Sigmoid colon (tissue), 7 donors: ENCODE data around the gene MSH5. TPM values are rescaled to one million over a fixed set of nuclear protein-coding genes. Genes with fewer than 3 reads are reported as not detected.

Source experiments
- DNase-seq: peaks from one replicate; pipeline ENCODE4 v3.0.0-alpha.2; 2019
- H3K27ac ChIP-seq, 4 donors: fragments of 200-600 bp; sonication (generic); one replicate each; pipeline ENCODE4 v1.5.1; 2016 to 2019; ENCODE audit warnings: mild to moderate bottlenecking in 1 of 4
- H3K27me3 ChIP-seq, 3 donors: fragments of 200-600 bp; sonication (generic); one replicate each; pipeline ENCODE4 v1.5.1; 2019; ENCODE audit warnings: mild to moderate bottlenecking in 1 of 3
- H3K36me3 ChIP-seq, 4 donors: fragments of 200-600 bp; sonication (generic); one replicate each; pipeline ENCODE4 v1.5.1; 2016 to 2019
- H3K4me1 ChIP-seq, 4 donors: fragments of 200-600 bp; sonication (generic); one replicate each; pipeline ENCODE4 v1.5.1; 2017 to 2019
- H3K4me3 ChIP-seq, 4 donors: fragments of 200-600 bp; sonication (generic); one replicate each; pipeline ENCODE4 v1.5.1; 2017 to 2019; ENCODE audit warnings: mild to moderate bottlenecking in 2 of 4, moderate library complexity in 1 of 4
- H3K9me3 ChIP-seq, 4 donors: fragments of 200-600 bp in 3 of 4; sonication (generic) in 3 of 4; one replicate each; pipeline versions ENCODE4 v1.5.1 to v1.6.1; 2013 to 2019
- EP300 ChIP-seq, 4 donors: sonication (generic); formaldehyde crosslinking; IDR thresholded peaks; one replicate each; pipeline ENCODE4 v1.6.1; 2017; ENCODE audit warnings: antibody characterized with exemption in 4 of 4
- POLR2A ChIP-seq, 2 donors: fragments of 450-650 bp; IDR thresholded peaks; one replicate each; pipeline ENCODE4 v1.6.1; 2016; ENCODE audit warnings: antibody characterized with exemption in 2 of 2, mild to moderate bottlenecking in 2 of 2, moderate library complexity in 2 of 2
- POLR2AphosphoS5 ChIP-seq, 4 donors: sonication (generic); formaldehyde crosslinking; IDR thresholded peaks; one replicate each; pipeline ENCODE4 v1.6.1; 2017; ENCODE audit warnings: antibody characterized with exemption in 4 of 4
- WGBS, 2 donors: extraction: QIAGEN DNeasy Blood & Tissue Kit; methylation state at CpG; one replicate each; pipeline ENCODE4 v1.1.7; 2013; 5-methylcytosine and 5-hydroxymethylcytosine counted together
- intact Hi-C: fragments of 100-400 bp; cut with DNase I; formaldehyde crosslinking; loops from one replicate; pipeline ENCODE4 v1.15.1; 2023
- polyA plus RNA-seq, 3 donors: library from polyadenylated mRNA; stranded (reverse); fragments of 200-250 nt; gene quantifications; one replicate each; pipeline ENCODE4 v1.2.3, GENCODE V29; 2013
- total RNA-seq, 4 donors: library from RNA; depleted of rRNA; stranded (reverse); fragments of >200 nt; gene quantifications; one replicate each; pipeline ENCODE4 v1.1.0, GENCODE V29; 2016
- TF ChIP-seq, protein P1 (sequence below), 4 experiments: fragments of 450-650 bp in 3 of 4; fragments of 200-600 bp in 1 of 4; IDR thresholded peaks; one replicate each; pipeline ENCODE4 v1.5.1; 2016 to 2019; ENCODE audit warnings: antibody characterized with exemption in 4 of 4, mild to moderate bottlenecking in 3 of 4, moderate library complexity in 2 of 4
- donor health status: healthy with polysubstance abuse.
- donor health status: Bipolar disorder and iron deficiency.
- donor health status: healthy.

MSH5 gene
- total and polyA plus RNA-seq, 7 donors, result 1.6 to 23.5 (median 5.7) TPM; not detected in 1

DNA sequence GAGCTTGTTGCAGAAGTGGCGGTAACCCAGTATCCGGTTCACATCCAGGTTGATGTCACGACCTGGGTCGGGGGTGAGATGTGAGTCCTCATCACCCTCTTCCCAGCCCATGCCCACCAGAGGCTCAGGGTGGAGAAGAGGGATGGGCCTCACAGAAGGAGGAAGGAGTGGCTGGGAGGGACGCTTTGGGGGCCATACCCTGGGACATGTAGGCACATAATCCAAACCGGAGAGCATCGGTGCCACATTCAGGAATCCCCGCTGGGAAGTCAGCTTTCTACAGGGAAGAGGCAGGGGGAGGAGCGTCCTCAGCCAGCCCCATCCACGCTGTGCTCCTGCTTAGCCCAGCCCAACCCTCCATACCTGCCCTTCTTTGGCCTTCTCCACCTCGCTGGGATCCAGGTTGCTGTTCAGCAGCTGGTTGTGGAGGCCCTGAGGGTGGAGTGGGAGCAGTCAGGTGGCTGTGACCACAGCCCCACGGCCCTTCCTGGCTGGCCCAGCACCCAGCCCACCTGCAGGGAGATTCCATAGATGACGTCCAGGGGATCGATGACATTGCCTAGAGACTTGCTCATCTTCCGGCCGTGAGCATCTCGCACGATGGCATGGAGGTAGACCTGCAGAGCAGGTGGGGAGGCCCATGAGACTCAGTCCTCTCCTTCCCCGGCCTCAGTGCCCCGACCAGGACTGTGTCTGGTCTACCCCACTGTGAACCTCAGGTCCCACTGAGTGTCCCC is 40.9 kb downstream of the MSH5 start:
- no peak for DNase-seq
- peaks cover 0 to 10% (median 10%) of the 10 kb centered on the region in 4 donors for H3K4me1 ChIP-seq
- no peak overlapping the region for H3K27ac ChIP-seq
- H3K27me3 ChIP-seq, result no peaks in the 10 kb centered on the region
- intact Hi-C loops, result no loop called here
- H3K9me3 ChIP-seq, result no peaks in the 10 kb centered on the region
- TF ChIP-seq, protein P1, sequence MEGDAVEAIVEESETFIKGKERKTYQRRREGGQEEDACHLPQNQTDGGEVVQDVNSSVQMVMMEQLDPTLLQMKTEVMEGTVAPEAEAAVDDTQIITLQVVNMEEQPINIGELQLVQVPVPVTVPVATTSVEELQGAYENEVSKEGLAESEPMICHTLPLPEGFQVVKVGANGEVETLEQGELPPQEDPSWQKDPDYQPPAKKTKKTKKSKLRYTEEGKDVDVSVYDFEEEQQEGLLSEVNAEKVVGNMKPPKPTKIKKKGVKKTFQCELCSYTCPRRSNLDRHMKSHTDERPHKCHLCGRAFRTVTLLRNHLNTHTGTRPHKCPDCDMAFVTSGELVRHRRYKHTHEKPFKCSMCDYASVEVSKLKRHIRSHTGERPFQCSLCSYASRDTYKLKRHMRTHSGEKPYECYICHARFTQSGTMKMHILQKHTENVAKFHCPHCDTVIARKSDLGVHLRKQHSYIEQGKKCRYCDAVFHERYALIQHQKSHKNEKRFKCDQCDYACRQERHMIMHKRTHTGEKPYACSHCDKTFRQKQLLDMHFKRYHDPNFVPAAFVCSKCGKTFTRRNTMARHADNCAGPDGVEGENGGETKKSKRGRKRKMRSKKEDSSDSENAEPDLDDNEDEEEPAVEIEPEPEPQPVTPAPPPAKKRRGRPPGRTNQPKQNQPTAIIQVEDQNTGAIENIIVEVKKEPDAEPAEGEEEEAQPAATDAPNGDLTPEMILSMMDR (IDR thresholded peaks at IDR 0.05), result no peak
- TF ChIP-seq POLR2A (IDR thresholded peaks at IDR 0.05), result no peak
- TF ChIP-seq POLR2AphosphoS5 (IDR thresholded peaks at IDR 0.05), result no peak
- no peak for TF ChIP-seq EP300 (IDR thresholded peaks at IDR 0.05)
- WGBS, 2 donors, result 90 to 93% methylated on average over 20 of the region's 20 CpGs
- H3K4me3 ChIP-seq, result no peak overlapping the region
- H3K36me3 ChIP-seq, result peaks cover 17 to 73% (median 58%) of the 10 kb centered on the region in 4 donors

DNA sequence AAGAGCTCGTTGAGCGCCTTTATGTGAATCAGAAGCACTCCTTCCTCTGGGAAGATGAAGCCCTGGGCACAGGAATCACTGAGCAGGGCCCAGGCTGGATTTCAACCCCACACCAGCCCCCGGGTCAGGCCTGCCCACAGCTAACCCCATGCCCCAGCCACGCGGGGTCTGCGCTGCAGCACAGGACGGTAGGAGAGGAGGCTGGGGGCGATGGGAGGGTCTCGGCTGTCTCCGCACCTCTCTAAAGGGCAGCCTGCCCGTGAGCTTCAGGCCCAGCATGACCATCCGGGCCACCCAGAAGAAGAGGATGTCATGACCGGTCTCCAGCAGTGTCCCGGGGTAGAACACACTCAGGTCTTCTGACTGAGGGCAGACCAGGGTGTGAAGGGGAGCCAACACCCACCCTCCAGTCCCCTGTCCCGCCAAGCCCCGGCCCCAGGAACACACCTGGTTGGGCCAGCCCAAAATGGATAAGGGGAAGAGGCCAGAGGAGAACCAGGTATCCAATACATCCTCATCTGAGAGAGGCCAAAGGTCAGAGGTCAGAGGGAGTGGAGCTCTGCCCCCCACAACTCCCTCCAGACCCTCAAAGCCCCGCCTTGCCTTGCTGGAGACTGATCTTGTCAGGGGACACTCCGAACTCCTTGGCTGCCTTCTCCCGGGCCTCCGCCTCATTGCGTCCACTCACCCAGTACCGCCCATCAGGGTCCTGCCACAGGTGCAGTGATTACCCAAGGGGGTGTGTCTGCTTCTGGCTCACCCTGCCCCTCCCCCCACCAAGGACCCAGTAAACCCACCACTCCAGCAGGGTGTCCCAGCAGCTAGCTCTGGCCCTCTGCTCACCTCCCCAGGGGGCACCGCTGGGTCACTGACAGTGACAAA is 41.7 kb downstream of the MSH5 start:
- no peak for DNase-seq
- intact Hi-C loops, result no loop called here
- Histone ChIP-seq H3K36me3 (peaks cover 17 to 79% (median 59%) of the 10 kb centered on the region in 4 donors), H3K4me1 (peaks cover 0 to 10% (median 9%) of the 10 kb centered on the region in 4 donors), H3K4me3 (no peak overlapping the region), H3K27me3 (no peaks in the 10 kb centered on the region), H3K27ac (no peak overlapping the region), H3K9me3 (no peaks in the 10 kb centered on the region)
- TF ChIP-seq, protein P1 (IDR thresholded peaks at IDR 0.05), result no peak
- TF ChIP-seq POLR2A (IDR thresholded peaks at IDR 0.05) (no peak), POLR2AphosphoS5 (IDR thresholded peaks at IDR 0.05) (no peak), EP300 (IDR thresholded peaks at IDR 0.05) (no peak)
- 95 to 96% methylated on average over 23 of the region's 23 CpGs for WGBS, 2 donors

GRCh38 chr6:31782126-31782855 is 42.5 kb downstream of the MSH5 start:
- intact Hi-C loops, result no loop called here
- H3K9me3 ChIP-seq, result no peaks in the 10 kb centered on the region
- no peak overlapping the region for H3K27ac ChIP-seq
- H3K4me3 ChIP-seq, result no peak overlapping the region
- H3K4me1 ChIP-seq, result peaks cover 0 to 3% (median 1%) of the 10 kb centered on the region in 4 donors
- no peak for DNase-seq
- H3K27me3 ChIP-seq, result no peaks in the 10 kb centered on the region
- TF ChIP-seq, protein P1 (IDR thresholded peaks at IDR 0.05), result no peak
- TF ChIP-seq EP300 (IDR thresholded peaks at IDR 0.05), result no peak
- no peak for TF ChIP-seq POLR2A (IDR thresholded peaks at IDR 0.05)
- no peak for TF ChIP-seq POLR2AphosphoS5 (IDR thresholded peaks at IDR 0.05)
- H3K36me3 ChIP-seq, result peaks cover 17 to 86% (median 59%) of the 10 kb centered on the region in 4 donors
- WGBS, 2 donors, result 94% methylated on average over 32 of the region's 32 CpGs

DNA sequence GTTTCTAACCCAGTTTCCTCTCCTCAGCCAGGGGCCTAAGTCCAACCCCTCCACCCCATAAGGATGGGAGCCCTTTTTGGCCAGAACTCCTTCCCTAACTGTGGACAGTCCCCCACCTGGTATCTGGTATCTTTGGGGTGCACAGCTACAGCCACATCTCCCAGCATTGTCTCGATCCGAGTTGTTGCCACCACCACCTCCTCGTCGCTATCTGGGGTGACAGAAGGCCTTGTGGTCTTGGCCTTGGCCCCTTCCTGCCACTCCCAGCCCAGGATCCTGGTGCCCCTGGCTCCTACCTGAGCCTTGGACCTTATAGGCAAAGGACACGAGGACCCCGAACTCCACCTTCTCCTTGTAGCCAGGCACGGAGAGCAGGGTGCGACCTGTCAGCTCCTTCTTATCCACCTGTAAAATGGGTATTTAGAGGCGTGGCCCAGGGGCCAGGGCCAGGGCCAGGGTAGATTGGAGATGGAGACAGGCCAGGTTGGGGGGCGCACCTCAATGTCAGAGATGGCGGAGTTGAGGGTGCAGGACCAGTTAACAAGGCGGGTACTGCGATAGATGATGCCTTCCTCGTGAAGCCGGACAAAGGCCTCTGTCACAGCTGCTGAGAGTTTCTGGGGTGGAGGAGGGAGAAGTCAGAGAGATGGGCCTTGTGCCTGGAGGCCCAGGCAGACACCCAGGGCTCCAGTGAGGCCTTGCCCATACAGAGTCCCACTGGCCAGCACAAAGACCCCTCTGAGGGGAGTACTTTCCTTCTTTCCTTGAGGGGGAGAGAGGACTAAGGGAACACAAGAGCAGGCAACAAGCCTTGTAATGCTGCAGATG is 44.5 kb downstream of the MSH5 start:
- no peak overlapping the region for H3K4me3 ChIP-seq
- TF ChIP-seq POLR2A (IDR thresholded peaks at IDR 0.05) (no peak), POLR2AphosphoS5 (IDR thresholded peaks at IDR 0.05) (no peak), EP300 (IDR thresholded peaks at IDR 0.05) (no peak)
- TF ChIP-seq, protein P1 (IDR thresholded peaks at IDR 0.05), result no peak
- H3K9me3 ChIP-seq, result no peaks in the 10 kb centered on the region
- intact Hi-C loops, result no loop called here
- peaks cover 17 to 83% (median 51%) of the 10 kb centered on the region in 4 donors for H3K36me3 ChIP-seq
- no peaks in the 10 kb centered on the region for H3K27me3 ChIP-seq
- 96 to 97% methylated on average over 15 of the region's 15 CpGs for WGBS, 2 donors
- no peak overlapping the region for H3K27ac ChIP-seq
- DNase-seq, result no peak
- no peaks in the 10 kb centered on the region for H3K4me1 ChIP-seq
